OCI-LY3 (cell line): Measurements from ENCODE around the gene FSCB.

Experiments used
- H2AFZ ChIP-seq: fragments of 200-600, 300-600 bp; shearing (Covaris generic); 2 replicates; pipeline ENCODE4 v1.6.0; 2014; ENCODE audit warnings: antibody characterized with exemption, low read depth, low read length
- H3K27ac ChIP-seq: fragments of 200-600, 300-600 bp; sonication (generic); 2 replicates; pipeline ENCODE4 v1.5.1; 2014; ENCODE audit warnings: mild to moderate bottlenecking, low read length, moderate library complexity, mixed read lengths
- H3K27me3 ChIP-seq: fragments of 200-600, 300-600 bp; sonication (generic); 2 replicates; pipeline ENCODE4 v1.6.1; 2014; ENCODE audit warnings: low read depth, low read length, mixed read lengths
- H3K36me3 ChIP-seq: fragments of 200-600, 300-600 bp; sonication (generic); replicated peaks from 2 replicates; pipeline ENCODE3; 2014; ENCODE audit warnings: low read depth, low read length, mixed read lengths
- H3K4me1 ChIP-seq: fragments of 300-600, 200-600 bp; sonication (generic); 2 replicates; pipeline ENCODE4 v1.6.1; 2014; ENCODE audit warnings: low read length, mixed read lengths
- H3K4me2 ChIP-seq: fragments of 200-600, 300-600 bp; sonication (generic); 2 replicates; pipeline ENCODE4 v1.6.1; 2014; ENCODE audit warnings: low read length, mixed read lengths
- H3K4me3 ChIP-seq: fragments of 300-600, 200-600 bp; sonication (generic); 2 replicates; pipeline ENCODE4 v1.5.1; 2014; ENCODE audit warnings: antibody characterized with exemption, mild to moderate bottlenecking, low read length, moderate library complexity
- H3K79me2 ChIP-seq: fragments of 300-600, 200-600 bp; shearing (Covaris generic); 2 replicates; pipeline ENCODE4 v1.6.1; 2014; ENCODE audit warnings: mild to moderate bottlenecking, low read length, mixed read lengths
- H3K9ac ChIP-seq: fragments of 300-600, 200-600 bp; shearing (Covaris generic); 2 replicates; pipeline ENCODE4 v1.6.0; 2014; ENCODE audit warnings: mild to moderate bottlenecking, low read length, moderate library complexity
- H3K9me3 ChIP-seq: fragments of 200-600, 300-600 bp; shearing (Covaris generic); 2 replicates; pipeline ENCODE4 v1.6.1; 2014; ENCODE audit warnings: low read length, mixed read lengths; ENCODE audit not compliant: insufficient read depth
- H4K20me1 ChIP-seq: fragments of 200-600, 300-600 bp; sonication (generic); 2 replicates; pipeline ENCODE4 v1.6.1; 2016; ENCODE audit warnings: low read length, mixed read lengths; ENCODE audit not compliant: insufficient read depth
- EZH2phosphoT487 ChIP-seq: fragments of 200-600 bp; shearing (Covaris generic); IDR thresholded peaks from 2 replicates; pipeline ENCODE4 v1.6.1; 2018; ENCODE audit warnings: antibody characterized with exemption, mixed run types, low read depth
- TF ChIP-seq, protein P1 (sequence below): fragments of 200-600, 300-600 bp; sonication (generic); IDR thresholded peaks from 2 replicates; pipeline ENCODE4 v1.5.1; 2014; ENCODE audit warnings: antibody characterized with exemption, low read length, low read depth

The FSCB gene

DNA sequence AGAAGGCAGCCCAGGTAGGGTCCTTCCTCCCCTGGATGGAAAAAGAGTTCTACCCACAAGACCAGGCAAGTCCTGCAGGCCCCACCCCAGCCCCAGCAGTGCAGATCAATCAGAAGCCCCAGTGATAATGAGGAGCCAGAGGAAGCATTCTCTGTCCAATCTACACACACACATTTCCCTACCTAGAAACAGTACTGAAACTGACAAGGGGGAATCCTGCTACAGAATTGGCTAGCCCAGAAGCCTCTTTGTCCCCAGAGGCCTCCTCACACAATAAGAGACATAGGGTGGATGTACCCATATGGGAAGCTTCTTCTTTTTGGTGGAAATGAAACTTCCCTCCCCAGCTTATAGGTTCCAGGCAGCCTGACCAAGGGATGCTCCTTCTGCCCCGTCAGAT lies 9.9 kb downstream of the FSCB start:
- Histone ChIP-seq H4K20me1 (no peaks in the 10 kb centered on the region), H3K79me2 (no peaks in the 10 kb centered on the region), H2AFZ (no peak overlapping the region), H3K9ac (no peak overlapping the region), H3K27me3 (no peaks in the 10 kb centered on the region), H3K27ac (no peak overlapping the region), H3K4me1 (peaks cover 6% of the 10 kb centered on the region; the same call in 1 of the 2 replicates), H3K4me2 (no peak overlapping the region), H3K36me3 (no peaks in the 10 kb centered on the region), H3K9me3 (no peaks in the 10 kb centered on the region), H3K4me3 (no peak overlapping the region)
- TF ChIP-seq, protein P1, sequence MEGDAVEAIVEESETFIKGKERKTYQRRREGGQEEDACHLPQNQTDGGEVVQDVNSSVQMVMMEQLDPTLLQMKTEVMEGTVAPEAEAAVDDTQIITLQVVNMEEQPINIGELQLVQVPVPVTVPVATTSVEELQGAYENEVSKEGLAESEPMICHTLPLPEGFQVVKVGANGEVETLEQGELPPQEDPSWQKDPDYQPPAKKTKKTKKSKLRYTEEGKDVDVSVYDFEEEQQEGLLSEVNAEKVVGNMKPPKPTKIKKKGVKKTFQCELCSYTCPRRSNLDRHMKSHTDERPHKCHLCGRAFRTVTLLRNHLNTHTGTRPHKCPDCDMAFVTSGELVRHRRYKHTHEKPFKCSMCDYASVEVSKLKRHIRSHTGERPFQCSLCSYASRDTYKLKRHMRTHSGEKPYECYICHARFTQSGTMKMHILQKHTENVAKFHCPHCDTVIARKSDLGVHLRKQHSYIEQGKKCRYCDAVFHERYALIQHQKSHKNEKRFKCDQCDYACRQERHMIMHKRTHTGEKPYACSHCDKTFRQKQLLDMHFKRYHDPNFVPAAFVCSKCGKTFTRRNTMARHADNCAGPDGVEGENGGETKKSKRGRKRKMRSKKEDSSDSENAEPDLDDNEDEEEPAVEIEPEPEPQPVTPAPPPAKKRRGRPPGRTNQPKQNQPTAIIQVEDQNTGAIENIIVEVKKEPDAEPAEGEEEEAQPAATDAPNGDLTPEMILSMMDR, result no peak
- no peak for TF ChIP-seq EZH2phosphoT487

DNA sequence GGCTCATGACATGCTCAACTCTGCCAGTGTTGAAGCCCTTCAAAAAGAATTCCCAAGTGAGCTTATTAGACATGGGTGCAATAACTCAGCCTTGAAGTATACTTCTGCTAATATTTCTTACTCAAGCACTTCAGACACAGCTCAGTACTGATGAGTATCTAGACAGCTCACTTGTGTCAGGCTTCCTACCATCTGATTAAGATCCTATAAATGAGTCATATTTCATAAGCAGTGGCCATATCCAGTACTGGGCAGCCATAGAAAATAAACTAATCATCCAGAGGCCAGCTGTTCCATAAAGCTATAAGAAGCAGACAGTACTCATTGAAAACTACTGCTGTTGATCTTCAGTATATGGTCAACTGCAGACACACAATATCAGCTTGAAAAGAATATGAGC lies 12.9 kb downstream of the FSCB start:
- Histone ChIP-seq H3K4me3 (no peak overlapping the region), H2AFZ (no peak overlapping the region), H3K4me1 (peaks cover 6% of the 10 kb centered on the region; the same call in 1 of the 2 replicates), H3K27ac (no peak overlapping the region), H3K4me2 (no peak overlapping the region), H4K20me1 (no peaks in the 10 kb centered on the region), H3K36me3 (no peaks in the 10 kb centered on the region), H3K9me3 (no peaks in the 10 kb centered on the region), H3K27me3 (no peaks in the 10 kb centered on the region), H3K79me2 (no peaks in the 10 kb centered on the region), H3K9ac (no peak overlapping the region)
- TF ChIP-seq, protein P1, result no peak
- TF ChIP-seq EZH2phosphoT487, result no peak

DNA sequence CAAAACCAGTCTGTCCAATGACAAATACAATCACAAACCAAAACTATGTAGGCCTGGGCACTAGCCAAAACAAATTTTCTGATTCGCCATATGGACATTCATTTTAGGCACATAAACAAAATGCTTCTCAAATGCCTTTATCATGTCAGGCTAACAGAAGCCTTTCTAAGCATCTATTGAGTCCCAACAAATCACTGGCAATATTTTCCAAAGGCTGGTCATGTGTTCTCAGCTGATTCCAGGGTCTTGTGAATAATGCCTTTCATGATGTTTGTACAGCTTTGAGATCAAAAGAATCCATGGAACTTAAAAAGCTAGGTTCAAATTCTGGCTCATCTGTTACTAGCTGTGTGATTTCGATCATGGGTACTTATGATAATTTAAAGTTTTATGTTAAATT lies 16.1 kb downstream of the FSCB start:
- Histone ChIP-seq H3K9me3 (no peaks in the 10 kb centered on the region), H3K9ac (no peak overlapping the region)

DNA sequence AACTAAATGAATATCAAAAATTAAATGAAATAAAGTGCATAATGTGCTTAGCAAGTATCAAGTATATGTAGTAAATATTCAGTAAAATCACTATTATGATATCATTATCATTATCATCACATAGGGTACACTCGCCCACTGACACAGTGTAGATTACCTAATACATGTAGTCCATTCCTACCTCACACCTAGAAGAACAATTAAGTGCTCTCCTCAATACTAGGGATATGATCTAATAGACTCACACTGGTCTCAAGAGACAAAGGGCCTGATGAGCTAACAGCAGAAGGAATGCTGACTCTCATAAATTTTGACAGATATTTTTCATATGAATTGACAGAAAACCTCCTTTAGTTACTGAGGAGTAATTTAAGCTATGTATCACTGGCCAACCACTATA lies 29.1 kb downstream of the FSCB start:
- Histone ChIP-seq H3K9ac (no peak overlapping the region), H3K4me1 (no peaks in the 10 kb centered on the region), H3K27ac (no peak overlapping the region), H3K9me3 (no peaks in the 10 kb centered on the region), H3K4me2 (no peak overlapping the region), H4K20me1 (no peaks in the 10 kb centered on the region), H2AFZ (no peak overlapping the region), H3K36me3 (no peaks in the 10 kb centered on the region), H3K4me3 (no peak overlapping the region), H3K27me3 (no peaks in the 10 kb centered on the region), H3K79me2 (no peaks in the 10 kb centered on the region)
- TF ChIP-seq, protein P1, result no peak
- TF ChIP-seq EZH2phosphoT487, result no peak

More for the DNA sequence above, 16.1 kb downstream of the FSCB start:
- Histone ChIP-seq H3K4me1 (no peaks in the 10 kb centered on the region), H3K27ac (no peak overlapping the region), H3K4me3 (no peak overlapping the region), H3K4me2 (no peak overlapping the region), H4K20me1 (no peaks in the 10 kb centered on the region), H3K27me3 (no peaks in the 10 kb centered on the region), H3K36me3 (no peaks in the 10 kb centered on the region), H2AFZ (no peak overlapping the region), H3K79me2 (no peaks in the 10 kb centered on the region)
- TF ChIP-seq, protein P1, result no peak
- no peak for TF ChIP-seq EZH2phosphoT487
